ENCODE results near the gene MOB1A.
"Not testable (repeated sequence)": the region's sequence is repeated elsewhere in the genome, so short reads cannot be mapped to it uniquely, and the experiment has no call there.

MOB1A gene

GRCh38 chr2:74188018-74188601 is 9.4 kb upstream of the MOB1A start:
- in situ Hi-C loops (cut with HindIII; ENCODE audit: low sequenced_read_pairs), result no loop called here
- peak; percentile 54 for DNase-seq (ENCODE audit: low read depth, low spot score)

DNA sequence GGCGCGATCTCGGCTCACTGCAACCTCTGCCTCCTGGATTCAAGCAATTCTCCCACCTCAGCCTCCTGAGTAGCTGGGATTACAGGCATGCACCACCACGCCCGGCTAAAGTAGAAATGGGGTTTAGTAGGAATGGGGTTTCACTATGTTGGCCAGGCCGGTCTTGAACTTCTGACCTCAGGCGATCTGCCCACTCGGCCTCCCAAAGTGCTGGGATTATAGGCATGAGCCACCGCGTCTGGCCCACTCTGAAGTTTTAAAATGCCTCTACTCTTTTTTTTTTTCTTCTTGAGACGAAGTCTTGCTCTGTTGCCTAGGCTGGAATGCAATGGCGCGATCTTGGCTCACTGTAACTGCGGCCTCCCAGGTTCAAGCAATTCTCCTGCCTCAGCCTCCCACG is 8.0 kb upstream of the MOB1A start:
- in situ Hi-C loops (cut with HindIII; ENCODE audit: low sequenced_read_pairs); DNase-seq (ENCODE audit: low read depth, low spot score); H3K4me3 ChIP-seq (ENCODE audit: low read depth, low read length): not testable (repeated sequence)

More at GRCh38 chr2:74188018-74188601, 9.4 kb upstream of the MOB1A start:
- H3K4me3 ChIP-seq (ENCODE audit: low read depth, low read length), result no peak overlapping the region
- TF ChIP-seq, protein P1, sequence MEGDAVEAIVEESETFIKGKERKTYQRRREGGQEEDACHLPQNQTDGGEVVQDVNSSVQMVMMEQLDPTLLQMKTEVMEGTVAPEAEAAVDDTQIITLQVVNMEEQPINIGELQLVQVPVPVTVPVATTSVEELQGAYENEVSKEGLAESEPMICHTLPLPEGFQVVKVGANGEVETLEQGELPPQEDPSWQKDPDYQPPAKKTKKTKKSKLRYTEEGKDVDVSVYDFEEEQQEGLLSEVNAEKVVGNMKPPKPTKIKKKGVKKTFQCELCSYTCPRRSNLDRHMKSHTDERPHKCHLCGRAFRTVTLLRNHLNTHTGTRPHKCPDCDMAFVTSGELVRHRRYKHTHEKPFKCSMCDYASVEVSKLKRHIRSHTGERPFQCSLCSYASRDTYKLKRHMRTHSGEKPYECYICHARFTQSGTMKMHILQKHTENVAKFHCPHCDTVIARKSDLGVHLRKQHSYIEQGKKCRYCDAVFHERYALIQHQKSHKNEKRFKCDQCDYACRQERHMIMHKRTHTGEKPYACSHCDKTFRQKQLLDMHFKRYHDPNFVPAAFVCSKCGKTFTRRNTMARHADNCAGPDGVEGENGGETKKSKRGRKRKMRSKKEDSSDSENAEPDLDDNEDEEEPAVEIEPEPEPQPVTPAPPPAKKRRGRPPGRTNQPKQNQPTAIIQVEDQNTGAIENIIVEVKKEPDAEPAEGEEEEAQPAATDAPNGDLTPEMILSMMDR (IDR thresholded peaks at IDR 0.05; ENCODE audit: low read depth, low read length), result no peak

DNA sequence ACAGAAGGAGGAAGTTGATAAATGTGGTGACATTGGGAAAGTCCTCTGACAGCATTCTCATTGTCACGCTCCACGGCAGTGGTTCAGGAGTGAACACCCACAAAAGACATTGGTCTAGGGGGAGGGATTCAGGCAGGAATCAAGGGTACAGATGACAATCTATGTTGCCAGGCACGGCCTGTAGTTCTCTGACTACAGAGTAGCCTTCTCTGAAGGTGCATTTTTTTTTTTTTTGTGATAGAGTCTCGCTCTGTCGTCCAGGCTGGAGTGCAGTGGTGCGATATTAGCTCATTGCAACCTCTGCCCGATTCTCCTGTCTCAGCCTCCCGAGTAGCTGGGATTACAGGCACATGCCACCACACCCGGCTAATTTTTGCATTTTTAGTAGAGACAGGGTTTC is 7.4 kb upstream of the MOB1A start:
- no peak for DNase-seq (ENCODE audit: low read depth, low spot score)
- H3K4me3 ChIP-seq (ENCODE audit: low read depth, low read length), result no peak overlapping the region
- TF ChIP-seq, protein P1 (IDR thresholded peaks at IDR 0.05; ENCODE audit: low read depth, low read length), result no peak
- in situ Hi-C loops (cut with HindIII; ENCODE audit: low sequenced_read_pairs), result no loop called here

- in situ Hi-C loops (cut with HindIII; ENCODE audit: low sequenced_read_pairs), result no loop called here
- no peak for DNase-seq (ENCODE audit: low read depth, low spot score)
- H3K4me3 ChIP-seq (ENCODE audit: low read depth, low read length), result no peak overlapping the region
- TF ChIP-seq, protein P1 (IDR thresholded peaks at IDR 0.05; ENCODE audit: low read depth, low read length), result no peak
Observed at GRCh38 chr2:74183878-74184277, 5.2 kb upstream of the MOB1A start.

DNA sequence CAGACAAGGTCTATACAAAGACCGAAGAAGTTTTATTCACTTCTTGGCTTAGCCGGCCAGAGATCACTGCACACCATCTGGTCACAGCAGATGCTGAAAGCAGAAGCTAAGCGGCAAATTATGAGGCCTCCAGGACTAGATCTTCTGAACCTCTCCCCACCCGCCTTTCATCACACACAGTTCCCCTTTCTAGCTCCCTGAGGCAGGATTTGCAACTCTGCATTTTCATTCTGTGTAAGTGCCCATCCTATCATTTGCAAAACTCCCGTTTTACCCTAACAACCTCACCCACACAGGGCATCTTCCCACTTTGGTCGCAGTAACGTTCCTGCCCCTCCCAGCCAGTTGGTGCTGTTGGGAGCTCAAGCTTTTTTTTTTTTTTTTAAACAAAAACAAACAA is 3.1 kb upstream of the MOB1A start:
- H3K4me3 ChIP-seq (ENCODE audit: low read depth, low read length), result no peak overlapping the region
- in situ Hi-C loops (cut with HindIII; ENCODE audit: low sequenced_read_pairs), result no loop called here
- no peak for DNase-seq (ENCODE audit: low read depth, low spot score)
- TF ChIP-seq, protein P1 (IDR thresholded peaks at IDR 0.05; ENCODE audit: low read depth, low read length), result no peak

DNA sequence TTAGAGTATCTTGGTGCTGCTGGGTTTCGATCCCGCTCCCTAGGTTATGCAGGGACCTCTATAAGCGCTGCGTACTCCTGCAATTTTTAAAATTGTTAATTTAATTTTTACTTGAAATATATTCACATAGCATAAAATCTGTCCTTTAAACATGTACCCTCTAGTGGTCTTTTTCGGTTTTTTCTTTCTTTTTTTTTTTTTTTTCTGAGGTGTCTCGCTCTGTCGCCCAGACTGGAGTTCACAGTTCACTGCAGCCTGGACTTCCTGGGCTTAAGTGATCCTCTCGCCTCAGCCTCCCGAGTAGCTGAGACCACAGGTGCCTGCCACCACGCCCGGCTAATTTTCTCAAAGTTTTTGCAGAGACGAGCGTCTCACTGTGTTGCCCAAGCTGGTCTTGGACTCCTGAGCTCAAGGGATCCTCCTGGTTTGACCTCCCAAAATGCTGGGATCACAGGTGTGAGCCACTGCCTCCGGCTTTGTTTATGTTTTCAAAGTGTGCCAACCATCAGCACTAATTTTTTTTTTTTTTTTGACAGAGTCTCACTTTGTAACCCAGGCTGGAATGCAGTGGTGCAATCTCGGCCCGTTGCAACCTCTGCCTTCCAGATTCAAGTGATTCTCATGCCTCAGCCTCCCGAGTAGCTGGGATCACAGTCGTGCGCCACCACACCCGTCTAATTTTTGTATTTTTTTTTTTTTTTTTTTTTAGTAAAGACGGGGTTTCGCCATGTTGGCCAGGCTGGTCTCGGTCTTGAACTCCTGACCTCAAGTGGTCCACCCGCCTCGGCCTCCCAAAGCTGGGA is 585 bp upstream of the MOB1A start:
- TF ChIP-seq, protein P1 (IDR thresholded peaks at IDR 0.05; ENCODE audit: low read depth, low read length), result peak; percentile 18
- peak overlapping the region; percentile 82 for H3K4me3 ChIP-seq (ENCODE audit: low read depth, low read length)
- in situ Hi-C loops (cut with HindIII; ENCODE audit: low sequenced_read_pairs), result no loop called here
- no peak for DNase-seq (ENCODE audit: low read depth, low spot score)

- no peak for DNase-seq (ENCODE audit: low read depth, low spot score)
- H3K4me3 ChIP-seq (ENCODE audit: low read depth, low read length), result peak overlapping the region; percentile 82
- TF ChIP-seq, protein P1 (IDR thresholded peaks at IDR 0.05; ENCODE audit: low read depth, low read length), result no peak
- in situ Hi-C loops (cut with HindIII; ENCODE audit: low sequenced_read_pairs), result no loop called here
Observed at GRCh38 chr2:74177696-74178095, 983 bp downstream of the MOB1A start.
